Measurements from ENCODE around the gene SSH3. TPM values are rescaled to one million over a fixed set of nuclear protein-coding genes. Genes with fewer than 3 reads are reported as not detected.

The SSH3 gene
- polyA plus RNA-seq, 1 donor from 2014 or later, result 0.89 TPM

- Histone ChIP-seq H3K4me2 (ENCODE audit: low read length) (no peak overlapping the region), H3K36me3 (ENCODE audit: insufficient read depth, low read length) (no peaks in the 10 kb centered on the region), H3K27me3 (ENCODE audit: insufficient read depth, low read depth, low read length) (no peaks in the 10 kb centered on the region), H2AFZ (ENCODE audit: low read depth, low read length) (no peak overlapping the region), H3K9me2 (ENCODE audit: insufficient read depth, low read length) (no peaks in the 10 kb centered on the region), H3K4me3 (ENCODE audit: low read length) (no peak overlapping the region), H4K20me1 (ENCODE audit: insufficient read depth) (no peaks in the 10 kb centered on the region), H3K9ac (ENCODE audit: low read length) (no peak overlapping the region), H3F3A (ENCODE audit: insufficient read depth, low read length, poor library complexity, severe bottlenecking) (no peaks in the 10 kb centered on the region), H3K9me3 (ENCODE audit: low read length) (no peaks in the 10 kb centered on the region), H3K27ac (ENCODE audit: low read length) (no peak overlapping the region), H3K79me2 (replicated peaks; ENCODE audit: insufficient read depth, low read length) (peaks cover 21% of the 10 kb centered on the region)
- TF ChIP-seq REST (IDR thresholded peaks at IDR 0.05; ENCODE audit: borderline replicate concordance) (no peak), SMC3 (conservative IDR thresholded peaks at IDR 0.05; ENCODE audit: poor library complexity) (peak; percentile 92), MXI1 (conservative IDR thresholded peaks at IDR 0.05; ENCODE audit: poor library complexity, severe bottlenecking) (peak; percentile 20), EZH2 (IDR thresholded peaks at IDR 0.05; ENCODE audit: borderline replicate concordance, insufficient read depth, low read length, poor library complexity, severe bottlenecking) (no peak), CTCF (IDR thresholded peaks at IDR 0.05; ENCODE audit: poor library complexity, severe bottlenecking) (peak; percentile 88), EP300 (conservative IDR thresholded peaks at IDR 0.05; ENCODE audit: poor library complexity, severe bottlenecking) (no peak), TAF1 (IDR thresholded peaks at IDR 0.05; ENCODE audit: low read depth) (no peak), POLR2AphosphoS5 (IDR thresholded peaks at IDR 0.05) (no peak), RAD21 (conservative IDR thresholded peaks at IDR 0.05) (peak; percentile 74)
Observed at GRCh38 chr11:67262731-67263675, 40.3 kb upstream of the SSH3 start.

DNA sequence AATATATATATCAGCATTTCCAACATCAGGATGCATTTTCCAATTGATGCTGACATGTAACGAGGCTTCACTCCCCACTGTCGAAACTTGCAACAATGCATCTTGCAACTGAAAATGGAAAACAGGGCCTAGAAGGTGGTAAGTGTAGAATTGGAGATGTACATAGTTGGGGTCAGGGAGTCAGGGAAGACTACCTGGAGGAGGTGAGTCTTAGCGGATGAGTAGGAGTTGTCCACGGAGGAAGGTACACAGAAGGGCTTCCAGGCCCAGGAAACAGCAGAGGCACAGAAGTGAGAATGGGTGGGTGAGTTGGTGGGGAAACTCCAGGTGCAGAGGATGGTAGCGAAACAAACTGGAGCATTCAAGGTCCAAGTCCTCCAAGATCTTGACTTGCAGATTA, 39.1 kb upstream of the SSH3 start:
- Histone ChIP-seq H3K9ac (ENCODE audit: low read length) (no peak overlapping the region), H3K4me2 (ENCODE audit: low read length) (no peak overlapping the region), H4K20me1 (ENCODE audit: insufficient read depth) (no peaks in the 10 kb centered on the region), H3K27me3 (ENCODE audit: insufficient read depth, low read depth, low read length) (no peaks in the 10 kb centered on the region), H3K27ac (ENCODE audit: low read length) (no peak overlapping the region), H3K79me2 (replicated peaks; ENCODE audit: insufficient read depth, low read length) (peaks cover 29% of the 10 kb centered on the region), H3F3A (ENCODE audit: insufficient read depth, low read length, poor library complexity, severe bottlenecking) (no peaks in the 10 kb centered on the region), H3K36me3 (ENCODE audit: insufficient read depth, low read length) (no peaks in the 10 kb centered on the region), H3K9me2 (ENCODE audit: insufficient read depth, low read length) (no peaks in the 10 kb centered on the region), H2AFZ (ENCODE audit: low read depth, low read length) (no peak overlapping the region), H3K4me3 (ENCODE audit: low read length) (no peak overlapping the region), H3K9me3 (ENCODE audit: low read length) (no peaks in the 10 kb centered on the region)
- no peak for TF ChIP-seq TAF1 (IDR thresholded peaks at IDR 0.05; ENCODE audit: low read depth)
- TF ChIP-seq EP300 (conservative IDR thresholded peaks at IDR 0.05; ENCODE audit: poor library complexity, severe bottlenecking), result no peak
- no peak for TF ChIP-seq CTCF (IDR thresholded peaks at IDR 0.05; ENCODE audit: poor library complexity, severe bottlenecking)
- TF ChIP-seq POLR2AphosphoS5 (IDR thresholded peaks at IDR 0.05), result no peak
- no peak for TF ChIP-seq MXI1 (conservative IDR thresholded peaks at IDR 0.05; ENCODE audit: poor library complexity, severe bottlenecking)
- no peak for TF ChIP-seq SMC3 (conservative IDR thresholded peaks at IDR 0.05; ENCODE audit: poor library complexity)
- no peak for TF ChIP-seq REST (IDR thresholded peaks at IDR 0.05; ENCODE audit: borderline replicate concordance)
- TF ChIP-seq EZH2 (IDR thresholded peaks at IDR 0.05; ENCODE audit: borderline replicate concordance, insufficient read depth, low read length, poor library complexity, severe bottlenecking), result no peak
- TF ChIP-seq RAD21 (conservative IDR thresholded peaks at IDR 0.05), result no peak

Measured in neural cell (in vitro differentiated cells).